Measurements from ENCODE around the gene KANSL1. TPM values are rescaled to one million over a fixed set of nuclear protein-coding genes. Genes with fewer than 3 reads are reported as not detected.
A peak's percentile ranks its signal among the peaks of the same experiment; 100 is the strongest.

Gene KANSL1
- total and polyA plus RNA-seq, 8 donors = 65.9 to 129 (median 79.0) TPM

DNA sequence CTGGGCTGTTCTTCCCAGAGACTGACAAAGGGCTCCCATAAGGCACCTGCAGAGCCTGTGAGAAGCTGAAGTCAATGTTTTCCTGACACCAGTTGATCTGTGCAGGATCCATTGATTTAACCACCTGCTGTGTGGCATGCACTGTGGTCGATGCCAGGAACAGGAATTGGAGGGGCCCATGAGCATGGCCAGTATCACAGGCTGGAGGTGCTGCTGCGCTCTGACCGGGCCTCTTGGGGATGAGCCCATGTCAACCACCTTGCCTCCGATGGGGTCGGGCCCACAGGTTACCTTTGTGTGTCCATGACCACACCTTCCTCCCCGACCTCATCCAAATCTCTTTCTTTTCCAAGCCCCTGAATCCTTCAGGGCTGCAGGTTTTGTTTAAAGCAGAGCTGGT lies 212.4 kb downstream of the KANSL1 start:
- intact Hi-C loops (cut with DNase I) = no loop called here
- Histone ChIP-seq H3K4me3 (no peak overlapping the region), H3K4me1 (no peaks in the 10 kb centered on the region), H3K27me3 (peaks cover 0 to 8% of the 10 kb centered on the region in 2 donors), H3K36me3 (no peaks in the 10 kb centered on the region), H3K27ac (no peak overlapping the region), H3K9me3 (no peaks in the 10 kb centered on the region)
- TF ChIP-seq, protein P1, sequence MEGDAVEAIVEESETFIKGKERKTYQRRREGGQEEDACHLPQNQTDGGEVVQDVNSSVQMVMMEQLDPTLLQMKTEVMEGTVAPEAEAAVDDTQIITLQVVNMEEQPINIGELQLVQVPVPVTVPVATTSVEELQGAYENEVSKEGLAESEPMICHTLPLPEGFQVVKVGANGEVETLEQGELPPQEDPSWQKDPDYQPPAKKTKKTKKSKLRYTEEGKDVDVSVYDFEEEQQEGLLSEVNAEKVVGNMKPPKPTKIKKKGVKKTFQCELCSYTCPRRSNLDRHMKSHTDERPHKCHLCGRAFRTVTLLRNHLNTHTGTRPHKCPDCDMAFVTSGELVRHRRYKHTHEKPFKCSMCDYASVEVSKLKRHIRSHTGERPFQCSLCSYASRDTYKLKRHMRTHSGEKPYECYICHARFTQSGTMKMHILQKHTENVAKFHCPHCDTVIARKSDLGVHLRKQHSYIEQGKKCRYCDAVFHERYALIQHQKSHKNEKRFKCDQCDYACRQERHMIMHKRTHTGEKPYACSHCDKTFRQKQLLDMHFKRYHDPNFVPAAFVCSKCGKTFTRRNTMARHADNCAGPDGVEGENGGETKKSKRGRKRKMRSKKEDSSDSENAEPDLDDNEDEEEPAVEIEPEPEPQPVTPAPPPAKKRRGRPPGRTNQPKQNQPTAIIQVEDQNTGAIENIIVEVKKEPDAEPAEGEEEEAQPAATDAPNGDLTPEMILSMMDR (IDR thresholded peaks at IDR 0.05) = no peak
- DNase-seq = peak in 1 of 4 donors; percentile 58
- ATAC-seq = no peak

Other genes starting within 250 kb of the KANSL1 start
- not detected for gene STH, start 194.2 kb downstream of the KANSL1 start, total RNA-seq
- under 1 TPM in 1 of 6 donors, not detected in 5; 0.38 TPM for gene STH, start 194.2 kb downstream of the KANSL1 start, polyA plus RNA-seq (ENCODE audit: insufficient read length in 6 of 6)
- gene LRRC37A, start 101.7 kb upstream of the KANSL1 start, total RNA-seq = 1 to 10 TPM; 1.7 to 3.2 TPM
- 10 to 100 TPM in 2 of 6 donors, 1 to 10 TPM in 4; 4.9 to 10.6 (median 7.4) TPM for gene LRRC37A, start 101.7 kb upstream of the KANSL1 start, polyA plus RNA-seq (ENCODE audit: insufficient read length in 6 of 6)
- 10 to 100 TPM; 16.2 to 31.7 TPM for gene ARL17B, start 168.3 kb upstream of the KANSL1 start, total RNA-seq
- 10 to 100 TPM; 11.9 to 32.1 (median 20.8) TPM for gene ARL17B, start 168.3 kb upstream of the KANSL1 start, polyA plus RNA-seq (ENCODE audit: insufficient read length in 6 of 6)